ENCODE measurements around the gene FBXW7. TPM values are rescaled to one million over a fixed set of nuclear protein-coding genes. Genes with fewer than 3 reads are reported as not detected.

Gene FBXW7
- total RNA-seq, 6 experiments from 2014 or later = 12.9 to 25.5 (median 17.6) TPM

DNA sequence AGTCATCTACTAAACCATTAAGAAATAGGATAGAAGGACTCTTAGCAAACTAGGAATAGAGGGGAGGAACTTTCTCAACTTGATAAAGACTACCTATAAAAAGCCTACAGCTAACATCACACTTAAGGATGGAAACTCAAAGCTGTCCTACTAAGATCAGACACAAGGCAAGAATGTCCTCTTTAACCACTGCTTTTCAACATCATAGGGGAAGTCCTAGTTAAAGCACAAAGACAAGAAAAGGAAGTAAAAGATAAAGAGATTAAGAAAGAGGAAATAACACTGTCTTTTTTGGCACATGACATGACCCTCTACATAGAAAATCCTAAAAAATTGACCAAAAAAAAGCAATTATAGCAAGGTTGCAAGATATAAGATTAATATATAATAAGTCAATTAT, 136.6 kb downstream of the FBXW7 start:
- Histone ChIP-seq H3K4me1 (no peaks in the 10 kb centered on the region), H3K27me3 (no peaks in the 10 kb centered on the region), H3K27ac (no peak overlapping the region), H3K36me3 (no peaks in the 10 kb centered on the region), H3K9me3 (no peaks in the 10 kb centered on the region), H3K4me3 (no peak overlapping the region)
- intact Hi-C loops (cut with DNase I) = no loop called here
- no peak for TF ChIP-seq POLR2A (IDR thresholded peaks at IDR 0.05)
- TF ChIP-seq, protein P1, sequence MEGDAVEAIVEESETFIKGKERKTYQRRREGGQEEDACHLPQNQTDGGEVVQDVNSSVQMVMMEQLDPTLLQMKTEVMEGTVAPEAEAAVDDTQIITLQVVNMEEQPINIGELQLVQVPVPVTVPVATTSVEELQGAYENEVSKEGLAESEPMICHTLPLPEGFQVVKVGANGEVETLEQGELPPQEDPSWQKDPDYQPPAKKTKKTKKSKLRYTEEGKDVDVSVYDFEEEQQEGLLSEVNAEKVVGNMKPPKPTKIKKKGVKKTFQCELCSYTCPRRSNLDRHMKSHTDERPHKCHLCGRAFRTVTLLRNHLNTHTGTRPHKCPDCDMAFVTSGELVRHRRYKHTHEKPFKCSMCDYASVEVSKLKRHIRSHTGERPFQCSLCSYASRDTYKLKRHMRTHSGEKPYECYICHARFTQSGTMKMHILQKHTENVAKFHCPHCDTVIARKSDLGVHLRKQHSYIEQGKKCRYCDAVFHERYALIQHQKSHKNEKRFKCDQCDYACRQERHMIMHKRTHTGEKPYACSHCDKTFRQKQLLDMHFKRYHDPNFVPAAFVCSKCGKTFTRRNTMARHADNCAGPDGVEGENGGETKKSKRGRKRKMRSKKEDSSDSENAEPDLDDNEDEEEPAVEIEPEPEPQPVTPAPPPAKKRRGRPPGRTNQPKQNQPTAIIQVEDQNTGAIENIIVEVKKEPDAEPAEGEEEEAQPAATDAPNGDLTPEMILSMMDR (IDR thresholded peaks at IDR 0.05) = no peak
- DNase-seq (no peak), ATAC-seq (no peak)

DNA sequence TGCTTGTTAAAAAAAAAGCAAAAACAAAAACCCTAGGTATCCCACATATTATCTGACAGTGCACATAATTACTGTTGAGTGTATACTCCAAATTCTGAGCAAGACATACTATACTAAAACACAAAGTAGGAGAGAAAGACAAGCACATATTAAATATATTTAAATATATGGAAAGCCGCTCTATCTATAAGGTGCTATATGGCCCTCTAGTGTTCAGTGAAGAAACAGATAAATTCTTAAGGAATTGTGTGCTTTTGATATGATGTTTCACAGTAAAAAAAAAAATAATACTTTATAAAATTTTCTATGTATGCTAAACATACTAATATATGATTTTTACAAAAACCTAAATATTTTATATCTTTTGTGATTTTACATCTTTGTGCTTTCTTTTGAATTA, 137.8 kb downstream of the FBXW7 start:
- WGBS (ENCODE audit: insufficient coverage, low coverage, low lambda C conversion rate, missing lambda C conversion rate) = 100% methylated on average over 1 of the region's 1 CpG
- no peak overlapping the region for H3K4me3 ChIP-seq
- ATAC-seq (no peak), DNase-seq (no peak)
- no peaks in the 10 kb centered on the region for H3K9me3 ChIP-seq
- TF ChIP-seq, protein P1 (IDR thresholded peaks at IDR 0.05) = peak in 3 of 4 donors; percentile 28 to 34 (median 28)
- TF ChIP-seq POLR2A (IDR thresholded peaks at IDR 0.05) = no peak
- intact Hi-C loops (cut with DNase I) = no loop called here
- H3K27me3 ChIP-seq = no peaks in the 10 kb centered on the region
- no peaks in the 10 kb centered on the region for H3K36me3 ChIP-seq
- H3K27ac ChIP-seq = no peak overlapping the region
- no peaks in the 10 kb centered on the region for H3K4me1 ChIP-seq

DNA sequence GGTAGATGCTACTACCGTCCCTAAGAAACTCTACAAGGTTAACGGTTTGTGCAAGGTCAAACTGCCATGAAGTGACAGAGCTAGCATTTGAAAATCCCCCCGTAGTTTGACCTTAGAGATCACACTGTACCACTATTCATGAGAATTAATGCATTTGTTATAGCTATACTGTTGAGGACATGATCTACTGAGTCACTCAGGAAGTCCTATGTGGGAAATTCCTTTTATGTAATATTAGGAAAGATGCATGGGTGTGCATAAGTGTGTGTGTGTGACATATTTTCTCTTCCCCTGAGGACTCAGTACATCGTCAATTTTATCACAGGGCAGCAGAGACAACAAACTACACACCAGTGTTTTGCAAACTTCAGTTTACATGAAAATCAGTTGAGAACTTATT, 141.1 kb downstream of the FBXW7 start:
- no peaks in the 10 kb centered on the region for H3K27me3 ChIP-seq
- H3K36me3 ChIP-seq = no peaks in the 10 kb centered on the region
- intact Hi-C loops (cut with DNase I) = no loop called here
- H3K4me3 ChIP-seq = no peak overlapping the region
- DNase-seq (no peak), ATAC-seq (no peak)
- H3K27ac ChIP-seq = no peak overlapping the region
- TF ChIP-seq, protein P1 (IDR thresholded peaks at IDR 0.05) = no peak
- no peak for TF ChIP-seq POLR2A (IDR thresholded peaks at IDR 0.05)
- 95% methylated on average over 4 of the region's 4 CpGs for WGBS (ENCODE audit: insufficient coverage, low coverage, low lambda C conversion rate, missing lambda C conversion rate)
- H3K9me3 ChIP-seq = no peaks in the 10 kb centered on the region
- no peaks in the 10 kb centered on the region for H3K4me1 ChIP-seq

DNA sequence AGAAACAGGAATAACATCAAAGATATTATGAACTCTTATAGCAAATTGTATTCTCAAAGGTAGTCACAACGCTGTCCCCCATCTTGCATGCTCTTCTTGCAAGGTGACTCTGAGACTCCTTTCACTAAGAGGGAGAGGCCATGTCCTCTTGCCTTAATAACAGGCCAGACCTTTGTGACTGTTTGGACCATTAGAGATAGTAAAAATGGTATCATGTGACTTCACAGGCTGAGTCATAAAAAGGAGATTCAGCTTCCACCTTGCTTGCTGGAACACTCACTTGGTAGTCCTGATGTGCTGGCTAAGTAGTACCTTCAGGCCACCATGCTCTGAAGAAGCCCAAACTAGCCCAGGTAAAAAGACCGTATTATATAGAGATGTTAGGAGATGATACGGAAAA, 143.8 kb downstream of the FBXW7 start:
- Histone ChIP-seq H3K27me3 (no peaks in the 10 kb centered on the region), H3K27ac (no peak overlapping the region), H3K36me3 (no peaks in the 10 kb centered on the region), H3K4me3 (no peak overlapping the region), H3K4me1 (no peaks in the 10 kb centered on the region), H3K9me3 (no peaks in the 10 kb centered on the region)
- ATAC-seq (no peak), DNase-seq (no peak)
- WGBS (ENCODE audit: insufficient coverage, low coverage, low lambda C conversion rate, missing lambda C conversion rate) = 87% methylated on average over 3 of the region's 3 CpGs
- TF ChIP-seq POLR2A (IDR thresholded peaks at IDR 0.05) = no peak
- TF ChIP-seq, protein P1 (IDR thresholded peaks at IDR 0.05) = no peak
- intact Hi-C loops (cut with DNase I) = no loop called here

DNA sequence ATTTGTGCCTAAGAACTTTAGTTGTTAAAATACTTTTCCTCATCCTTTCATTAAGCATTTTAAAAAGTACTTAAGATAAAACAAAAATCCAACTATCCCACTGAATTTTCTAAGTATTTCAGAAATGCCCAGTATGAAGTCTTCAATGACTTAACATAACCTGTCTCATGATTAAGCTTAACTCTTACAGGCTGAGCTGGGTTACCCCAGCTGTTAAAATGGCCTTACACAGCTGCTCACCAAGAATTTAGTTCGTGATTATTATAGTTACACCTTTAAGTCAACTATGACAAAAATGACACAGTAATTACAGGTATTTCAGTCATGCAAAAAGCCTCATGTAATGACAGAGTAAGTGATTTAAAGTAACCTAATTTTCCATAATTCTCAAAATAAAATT, 145.7 kb downstream of the FBXW7 start:
- TF ChIP-seq, protein P1 (IDR thresholded peaks at IDR 0.05) = no peak
- no peak for TF ChIP-seq POLR2A (IDR thresholded peaks at IDR 0.05)
- intact Hi-C loops (cut with DNase I) = no loop called here
- no peaks in the 10 kb centered on the region for H3K4me1 ChIP-seq
- no peaks in the 10 kb centered on the region for H3K9me3 ChIP-seq
- H3K36me3 ChIP-seq = no peaks in the 10 kb centered on the region
- DNase-seq = no peak
- no peak overlapping the region for H3K27ac ChIP-seq
- ATAC-seq = no peak
- H3K27me3 ChIP-seq = no peaks in the 10 kb centered on the region
- no peak overlapping the region for H3K4me3 ChIP-seq
- 93% methylated on average over 1 of the region's 1 CpG for WGBS (ENCODE audit: insufficient coverage, low coverage, low lambda C conversion rate, missing lambda C conversion rate)
